ENCODE data around the gene ABAT.
"Not testable (repeated sequence)": the region's sequence is repeated elsewhere in the genome, so short reads cannot be mapped to it uniquely, and the experiment has no call there.

Gene ABAT

GRCh38 chr16:8649829-8650554 lies 24.4 kb upstream of the ABAT start:
- DNase-seq, result no peak

DNA sequence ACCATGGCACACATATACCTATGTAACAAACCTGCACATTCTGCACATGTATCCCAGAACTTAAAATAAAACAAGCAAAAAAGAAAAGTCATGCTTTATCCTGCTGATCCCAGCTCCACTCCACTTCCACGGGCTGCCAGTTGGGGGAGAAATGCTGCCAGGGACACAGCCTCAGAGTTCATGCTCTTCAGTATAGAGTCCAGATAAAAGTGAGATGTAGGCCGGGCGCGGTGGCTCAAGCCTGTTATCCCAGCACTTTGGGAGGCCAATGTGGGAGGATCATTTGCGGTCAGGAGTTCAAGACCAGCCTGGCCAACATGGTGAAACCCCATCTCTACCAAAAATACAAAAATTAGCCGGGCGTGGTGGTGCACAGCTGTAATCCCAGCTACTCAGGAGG lies 22.5 kb upstream of the ABAT start:
- DNase-seq, result not testable (repeated sequence)

DNA sequence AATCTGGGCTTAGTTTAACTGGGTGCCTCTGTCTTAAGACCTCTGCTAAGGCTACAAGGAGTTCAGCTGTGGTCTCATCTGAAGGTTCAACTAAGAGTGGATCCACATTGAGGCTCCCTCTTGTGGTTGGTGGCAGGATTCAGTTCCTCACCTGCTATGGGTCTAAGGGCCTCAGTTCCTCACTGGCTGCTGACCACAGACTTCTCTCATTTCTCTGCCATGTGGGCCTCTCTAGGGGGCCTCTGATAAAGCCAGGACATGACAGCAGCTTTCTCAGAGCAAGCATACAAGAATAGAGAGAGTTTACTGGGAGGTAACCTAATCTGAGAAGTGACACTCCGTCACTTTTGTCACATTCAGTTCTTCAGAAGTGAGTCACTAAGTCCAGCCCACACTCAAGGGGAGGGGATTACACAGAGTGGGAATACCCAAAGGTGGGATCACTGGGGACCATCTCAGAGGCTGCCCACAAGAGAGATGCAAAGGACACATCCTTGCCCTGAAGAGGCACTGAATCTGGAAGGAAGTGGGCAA lies 19.2 kb upstream of the ABAT start:
- no peak for DNase-seq

DNA sequence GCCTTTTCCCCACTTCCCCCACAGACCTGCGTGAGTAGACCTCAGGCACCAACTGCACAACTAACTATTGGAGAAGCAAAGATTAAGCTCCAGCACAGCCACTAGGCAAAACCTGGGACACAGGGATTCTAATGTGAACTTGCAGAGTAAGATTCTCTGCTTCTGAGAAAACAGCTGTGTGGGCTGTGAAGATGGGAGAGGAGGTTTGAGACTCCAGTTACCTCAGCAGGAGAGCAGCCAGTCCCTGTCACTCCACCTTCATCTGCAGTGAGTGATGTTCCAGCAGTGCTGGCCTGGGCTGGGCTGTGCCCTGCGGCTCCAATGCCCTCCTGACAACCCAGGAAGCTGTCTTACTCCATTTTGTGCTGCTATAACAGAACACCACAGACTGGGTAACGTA lies 18.0 kb upstream of the ABAT start:
- no peak for DNase-seq

DNA sequence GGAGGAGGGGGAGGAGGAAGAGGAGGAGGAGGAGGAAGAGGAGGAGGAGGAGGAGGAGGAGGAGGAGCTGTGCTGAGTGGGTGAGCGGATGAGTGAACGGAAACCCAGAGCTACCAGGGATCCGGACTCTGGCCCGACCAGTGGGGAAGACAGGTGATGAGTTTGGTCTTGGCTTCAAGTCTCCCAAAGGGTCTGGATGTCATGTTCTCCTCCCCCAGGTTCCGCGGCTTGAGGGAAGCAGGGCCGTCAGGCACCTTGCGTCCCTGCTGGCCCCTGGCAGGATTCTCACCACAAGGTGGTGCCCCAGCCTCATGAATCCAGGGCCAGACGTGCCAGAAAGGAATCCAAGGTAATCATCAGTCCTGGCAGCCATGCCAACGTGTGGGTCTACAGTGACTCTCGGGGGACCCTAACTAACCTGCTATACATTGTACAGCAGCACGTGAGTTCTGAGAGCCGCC lies 13.5 kb upstream of the ABAT start:
- peak; percentile 49 for DNase-seq

GRCh38 chr16:8661703-8662102 lies 12.7 kb upstream of the ABAT start:
- no peak for DNase-seq

DNA sequence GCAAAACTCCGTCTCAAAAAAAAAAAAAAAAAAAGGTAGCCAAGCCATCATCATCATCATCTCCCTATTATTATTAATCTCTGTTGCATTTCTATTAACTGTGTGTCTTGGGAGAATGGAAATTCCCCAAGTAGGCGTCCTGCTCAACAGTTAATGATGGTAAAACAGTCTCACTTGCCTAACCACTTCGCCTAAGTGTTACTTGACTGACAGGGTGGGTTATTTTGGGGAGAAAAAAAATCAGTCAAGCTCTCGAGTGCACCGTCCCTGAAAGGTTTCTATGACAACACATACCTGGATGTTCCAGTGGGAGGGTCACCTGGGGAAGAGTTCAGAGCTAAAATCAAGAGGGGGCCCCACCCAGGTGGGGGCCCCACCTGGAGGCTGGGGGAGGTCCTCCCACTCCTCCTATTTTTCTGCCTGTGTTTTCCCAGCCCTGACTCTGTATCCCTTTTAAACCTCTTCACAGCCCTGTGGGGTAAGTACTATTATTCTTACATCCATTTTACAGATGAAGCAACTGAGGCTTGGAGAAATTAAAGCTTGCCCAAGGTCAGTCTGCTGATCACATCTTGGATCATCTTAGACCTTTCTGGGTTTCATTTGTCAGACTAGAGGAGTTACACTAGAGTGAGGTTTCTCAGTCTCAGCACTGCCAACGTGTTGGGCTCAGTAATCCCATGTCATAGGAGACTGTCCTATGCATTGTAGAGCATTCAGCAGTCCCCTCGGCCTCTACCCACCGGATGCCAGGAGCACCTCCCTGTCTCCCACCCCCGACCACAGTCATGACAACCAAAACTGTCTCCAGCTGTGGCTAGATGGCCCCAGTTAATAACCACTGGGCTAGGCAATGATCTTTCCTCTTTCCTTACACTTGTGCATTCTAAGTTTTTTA lies 11.0 kb upstream of the ABAT start:
- no peak for DNase-seq

DNA sequence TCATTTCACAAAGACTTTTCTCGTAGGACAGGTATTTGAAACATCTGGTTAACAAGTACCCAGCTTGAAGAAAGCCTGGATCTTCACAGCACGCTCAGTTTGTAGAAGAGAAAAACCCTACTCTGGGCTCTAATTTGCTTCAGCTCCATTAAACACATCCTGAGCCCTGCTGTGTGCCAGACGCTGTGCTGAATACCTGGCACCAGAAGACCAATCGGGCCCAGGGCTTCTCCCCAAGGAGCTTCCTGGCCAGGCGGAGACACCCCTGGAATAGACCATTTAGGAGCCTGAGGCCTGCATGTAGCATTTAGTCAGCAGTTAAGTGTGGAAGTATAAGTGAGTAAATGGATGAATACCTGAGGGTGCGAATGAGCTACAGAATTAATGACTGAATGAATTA lies 8.9 kb upstream of the ABAT start:
- no peak for DNase-seq

DNA sequence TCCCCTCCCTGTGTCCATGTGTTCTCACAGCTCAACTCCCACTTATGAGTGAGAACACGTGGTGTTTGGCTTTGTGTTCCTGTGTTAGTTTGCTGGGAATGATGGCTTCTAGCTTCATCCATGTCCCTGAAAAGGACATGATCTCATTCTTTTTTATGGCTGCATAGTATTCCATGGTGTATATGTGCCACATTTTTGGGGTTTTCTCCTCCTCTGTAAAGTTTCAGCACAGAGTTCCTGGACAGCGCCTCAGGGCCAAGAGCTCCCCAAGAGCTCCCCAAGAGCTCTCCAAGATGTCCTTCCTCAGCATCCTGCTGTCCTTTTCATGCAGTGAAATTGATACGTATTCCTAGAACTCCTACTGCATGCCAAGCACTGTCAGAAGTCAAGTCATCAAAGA lies 6.9 kb upstream of the ABAT start:
- no peak for DNase-seq

GRCh38 chr16:8668113-8668512 lies 6.3 kb upstream of the ABAT start:
- DNase-seq, result no peak

DNA sequence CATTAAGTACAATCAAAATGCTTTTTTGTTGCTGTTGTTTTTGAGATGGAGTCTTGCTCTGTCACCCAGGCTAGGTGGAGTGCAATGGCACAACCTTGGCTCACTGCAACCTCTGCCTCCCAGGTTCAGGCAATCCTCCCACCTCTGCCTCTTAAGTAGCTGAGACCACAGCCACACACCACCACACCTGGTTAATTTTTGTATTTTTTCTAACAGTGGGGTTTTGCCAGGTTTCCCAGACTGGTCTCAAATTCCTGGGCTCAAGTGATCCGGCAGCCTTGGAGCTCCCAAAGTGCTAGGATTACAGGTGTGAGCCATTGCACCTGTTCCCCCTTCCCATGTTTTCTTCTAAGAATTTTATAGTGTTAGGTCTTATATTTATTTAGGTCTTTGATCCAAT lies 4.9 kb upstream of the ABAT start:
- DNase-seq, result no peak

DNA sequence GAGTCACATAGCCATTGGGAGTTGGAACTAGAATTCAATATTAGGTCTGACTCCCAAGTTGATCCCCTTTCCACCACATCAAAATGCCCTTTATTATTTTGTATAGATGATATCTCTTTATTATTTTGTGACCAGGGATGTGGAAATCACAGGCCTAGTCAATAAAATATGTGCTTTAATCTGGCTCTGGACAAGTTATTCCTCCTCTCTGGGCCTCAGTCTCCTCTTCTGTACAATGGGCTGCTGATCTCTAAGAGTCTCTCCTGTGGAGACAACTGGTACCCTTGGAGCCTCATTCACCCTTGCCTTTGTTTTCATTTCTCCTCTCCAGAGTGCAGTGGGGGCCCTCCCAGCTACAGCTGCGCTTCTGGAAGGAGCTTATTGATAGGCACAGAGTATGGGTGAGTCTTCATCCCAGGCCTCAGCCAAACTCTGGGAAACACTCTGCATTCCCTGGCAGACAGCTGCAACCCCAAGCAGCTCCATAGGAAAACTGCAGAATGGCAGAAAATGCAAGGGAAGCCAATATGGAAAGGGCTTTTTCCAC lies 4.3 kb upstream of the ABAT start:
- no peak for DNase-seq

DNA sequence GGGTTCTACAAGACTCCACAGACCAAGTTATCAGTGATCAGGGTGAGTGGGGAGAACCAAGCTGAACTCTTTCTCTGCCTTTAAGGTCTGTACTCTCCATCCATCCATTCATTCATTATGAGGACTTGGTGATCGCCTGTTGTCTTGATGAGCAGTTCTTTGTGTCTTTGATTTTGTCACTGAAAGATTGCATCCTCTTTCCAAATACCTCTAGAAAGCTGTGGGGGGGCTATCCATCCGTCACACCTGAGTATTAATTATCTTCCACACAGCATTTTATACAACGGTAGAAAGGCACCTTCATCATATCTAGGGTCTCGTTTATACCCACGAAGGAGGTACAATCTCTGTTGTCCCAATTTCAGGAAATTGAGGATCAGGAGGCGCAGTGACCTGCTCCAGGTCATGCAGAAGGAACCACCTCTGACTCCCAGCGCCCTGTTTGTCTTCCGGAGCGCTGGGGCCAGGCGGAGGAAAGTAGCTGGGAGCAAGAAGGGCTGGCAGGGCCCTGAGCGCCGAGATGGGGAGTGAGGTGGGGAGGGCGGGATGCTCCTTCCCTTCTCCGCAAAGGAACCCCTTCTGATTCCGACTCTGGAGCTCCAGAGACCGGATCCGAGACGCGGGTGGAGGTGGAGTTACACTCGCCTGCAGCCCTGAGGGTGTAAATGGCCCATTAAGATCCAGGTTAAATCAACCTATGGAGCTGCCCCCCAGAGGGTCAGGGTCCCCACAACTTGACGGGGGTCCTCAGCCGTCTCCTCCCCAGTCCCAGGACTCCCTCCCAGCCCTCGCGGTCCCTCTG lies 605 bp upstream of the ABAT start:
- no peak for DNase-seq

GRCh38 chr16:8675183-8676159 lies 1.1 kb downstream of the ABAT start:
- DNase-seq, result peak; percentile 49

DNA sequence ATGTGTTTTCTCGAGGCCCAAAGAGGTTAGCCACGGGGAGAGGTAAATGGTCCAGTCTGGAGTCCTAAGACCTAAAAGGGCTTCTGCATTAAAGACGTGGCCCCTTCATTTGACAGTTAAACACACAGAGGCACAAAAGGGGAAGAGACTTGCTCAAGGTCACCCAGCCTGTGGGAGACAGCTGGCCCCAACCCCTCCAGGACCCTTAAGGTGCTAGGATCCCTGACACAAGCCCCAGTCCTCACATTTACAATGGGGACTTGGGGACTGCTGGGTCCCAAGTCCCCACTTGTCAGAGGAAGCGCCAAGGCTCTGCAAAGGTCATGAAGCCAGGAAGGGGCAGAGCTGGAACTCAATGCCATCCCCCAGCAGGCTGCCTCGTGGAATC lies 1.7 kb downstream of the ABAT start:
- no peak for DNase-seq

DNA sequence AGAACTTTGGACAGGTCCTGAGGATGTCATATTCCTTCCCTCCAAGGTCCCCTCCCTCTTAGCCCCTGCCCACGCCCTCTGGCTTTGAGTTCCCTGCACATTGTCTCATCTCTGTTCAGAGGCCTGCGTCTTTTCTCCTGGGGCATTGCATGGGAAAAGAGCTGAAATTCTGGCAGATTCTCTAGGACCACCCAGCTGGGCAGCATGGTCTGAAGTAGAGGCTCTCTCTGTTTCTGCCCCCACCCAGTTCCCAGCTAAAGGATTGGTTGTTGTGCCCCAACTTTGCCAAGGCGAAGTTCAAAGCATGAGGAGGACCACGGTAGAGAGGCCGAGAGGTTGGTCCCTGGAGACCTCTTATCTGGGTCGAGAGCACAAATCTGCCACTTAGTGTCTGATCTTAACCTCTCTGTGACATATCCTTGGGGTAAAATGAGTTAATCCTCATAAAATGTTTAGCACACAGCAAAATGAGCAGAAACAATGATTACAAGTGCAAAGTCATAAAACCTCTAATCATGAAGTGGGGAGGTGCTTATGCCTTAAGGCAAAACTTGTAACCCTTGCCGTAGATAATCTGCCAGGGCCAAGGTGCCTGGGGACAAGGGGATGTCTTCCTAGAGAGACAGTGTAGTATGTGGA lies 2.4 kb downstream of the ABAT start:
- DNase-seq, result no peak

DNA sequence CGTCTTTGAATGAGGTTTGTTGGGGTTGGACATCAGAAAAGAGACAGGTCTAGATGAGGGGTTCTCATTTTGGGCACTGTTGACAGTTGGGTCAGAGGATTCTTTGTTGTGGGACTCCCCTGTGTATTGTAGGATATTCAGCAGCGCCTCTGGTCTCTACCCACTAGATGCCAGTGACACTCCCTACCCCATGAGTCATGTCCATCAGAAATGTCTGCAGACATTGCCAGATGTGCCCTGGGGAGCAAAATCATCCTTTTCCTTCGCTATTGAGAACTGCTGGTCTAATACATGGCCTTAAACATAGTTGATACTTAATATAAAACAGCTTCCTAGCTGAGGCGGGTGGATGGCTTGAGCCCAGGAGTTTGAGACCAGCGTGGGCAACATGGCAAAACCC lies 3.1 kb downstream of the ABAT start:
- no peak for DNase-seq

- DNase-seq, result no peak
Measured at GRCh38 chr16:8678068-8678927, 3.9 kb downstream of the ABAT start.

DNA sequence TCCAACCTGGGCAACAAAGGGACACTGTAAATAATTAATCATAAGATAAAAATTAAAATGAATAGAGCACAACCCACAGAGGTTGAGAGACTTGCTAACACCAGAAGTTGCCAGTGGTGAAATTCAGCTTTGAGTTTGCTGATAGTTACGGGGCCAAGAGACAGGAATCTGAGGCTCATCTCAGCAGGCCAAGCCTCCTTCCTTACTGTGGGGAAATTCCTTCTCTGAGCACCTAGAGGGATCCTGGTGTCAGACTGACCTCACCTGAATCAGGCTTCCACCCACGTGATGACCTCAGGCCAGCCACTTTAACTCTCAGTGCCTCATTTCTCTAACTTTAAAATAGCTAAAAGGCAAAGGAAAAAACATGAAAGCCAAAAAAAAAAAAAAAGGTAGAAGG lies 4.7 kb downstream of the ABAT start:
- no peak for DNase-seq
